ENCODE data around the gene ADORA3.

Gene ADORA3

DNA sequence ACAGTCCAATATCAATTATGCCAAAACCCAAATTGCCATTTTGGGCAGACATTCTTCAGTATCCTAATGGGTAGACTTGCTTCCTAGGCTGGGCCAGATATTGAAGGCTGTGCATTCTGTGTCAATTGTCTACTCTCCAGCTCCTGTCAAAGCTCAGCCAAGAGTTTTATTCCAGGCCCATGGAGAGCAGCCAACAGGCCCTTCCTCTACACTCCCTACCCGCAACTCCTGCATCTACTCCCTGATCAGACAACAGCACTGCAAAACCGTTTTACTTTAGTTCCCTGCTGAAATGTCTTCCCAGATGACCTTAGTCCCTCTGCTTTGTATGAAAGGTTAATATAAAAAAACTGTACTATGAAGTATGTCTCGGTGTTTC is 6.6 kb upstream of the ADORA3 start:
- no peak for DNase-seq (ENCODE audit: low read depth in 2 of 3, low spot score in 1 of 3)

DNA sequence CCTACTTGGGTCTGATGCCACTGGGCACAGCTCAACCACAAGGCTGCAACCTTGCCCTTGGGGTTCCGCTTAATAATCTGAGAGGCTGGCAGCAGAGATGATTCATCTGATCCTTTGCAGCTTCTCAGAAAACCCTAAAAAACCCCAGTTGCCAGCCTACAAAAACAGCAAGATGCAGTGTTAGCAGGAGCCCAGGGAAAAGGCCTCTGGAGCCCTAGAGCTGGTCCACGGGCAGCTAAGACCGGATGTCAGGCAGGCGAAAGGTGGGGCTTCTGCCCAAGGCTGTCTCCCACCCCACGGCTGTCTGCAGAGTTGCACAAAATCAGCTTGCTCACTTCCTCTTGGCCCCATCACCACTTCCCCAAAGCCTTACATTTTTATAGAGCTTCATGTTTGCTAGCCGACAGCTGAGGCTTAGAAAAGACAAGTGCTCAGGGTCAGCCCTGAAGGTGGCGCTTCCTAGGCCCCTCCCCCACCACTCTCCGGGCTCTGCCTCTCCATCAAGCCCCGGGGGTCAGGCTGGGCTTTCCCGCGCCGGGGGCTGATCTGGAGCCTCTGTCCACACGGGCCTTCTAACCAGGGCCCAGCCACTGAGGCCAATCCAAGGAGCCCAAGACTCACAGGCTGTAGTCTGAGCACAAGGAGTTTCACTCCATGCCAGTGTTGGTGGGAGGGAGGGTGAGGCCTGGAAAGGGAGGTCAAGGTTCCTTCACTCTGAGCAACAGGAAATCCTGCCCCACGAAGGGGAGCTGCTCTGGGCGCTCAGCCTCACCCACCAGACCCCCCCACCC is 4.2 kb upstream of the ADORA3 start:
- DNase-seq (ENCODE audit: low read depth in 2 of 3, low spot score in 1 of 3), result peak; percentile 32 to 50 (median 43)

DNA sequence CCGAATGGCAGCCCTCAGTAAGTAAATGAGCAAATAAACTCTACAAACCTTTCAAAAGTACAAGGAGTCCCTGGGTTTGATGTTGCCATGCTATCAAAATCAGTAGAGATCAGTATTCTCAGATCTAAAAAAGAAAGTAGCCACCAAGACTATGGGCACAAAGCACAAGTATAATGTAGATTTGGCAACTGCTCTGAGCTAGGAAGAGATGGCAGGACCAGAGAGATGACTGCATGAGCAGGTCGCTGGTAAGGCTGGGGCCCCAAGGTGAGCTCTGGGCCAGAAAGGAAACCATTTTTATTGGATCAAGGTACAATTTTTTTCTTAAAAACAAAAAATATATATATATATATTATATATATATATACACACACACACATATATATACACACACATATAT is 3.1 kb upstream of the ADORA3 start:
- no peak for DNase-seq (ENCODE audit: low read depth in 2 of 3, low spot score in 1 of 3)

DNA sequence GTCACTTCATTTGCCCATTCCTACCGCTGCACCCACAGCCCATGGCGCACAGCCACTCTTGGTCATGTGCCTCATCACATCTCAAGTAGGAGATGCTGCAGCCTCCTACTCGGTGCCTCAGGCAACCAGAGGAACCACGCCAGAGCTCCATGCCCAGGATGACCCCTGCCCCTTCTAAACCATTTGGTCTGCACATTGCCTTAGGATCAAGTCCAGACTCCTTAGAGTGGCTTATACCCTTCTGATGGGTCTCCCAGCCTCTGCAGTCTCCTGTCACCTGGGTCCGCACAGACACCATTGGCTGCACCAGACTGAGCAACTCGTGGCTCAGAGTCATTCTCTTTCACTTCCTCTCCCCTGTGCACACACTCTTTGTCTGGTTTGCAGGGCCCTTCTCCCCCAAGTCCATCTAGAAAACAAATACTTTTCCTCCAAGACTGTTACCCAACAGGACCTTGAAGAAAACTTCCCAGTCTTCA is 2.2 kb upstream of the ADORA3 start:
- no peak for DNase-seq (ENCODE audit: low read depth in 2 of 3, low spot score in 1 of 3)

DNA sequence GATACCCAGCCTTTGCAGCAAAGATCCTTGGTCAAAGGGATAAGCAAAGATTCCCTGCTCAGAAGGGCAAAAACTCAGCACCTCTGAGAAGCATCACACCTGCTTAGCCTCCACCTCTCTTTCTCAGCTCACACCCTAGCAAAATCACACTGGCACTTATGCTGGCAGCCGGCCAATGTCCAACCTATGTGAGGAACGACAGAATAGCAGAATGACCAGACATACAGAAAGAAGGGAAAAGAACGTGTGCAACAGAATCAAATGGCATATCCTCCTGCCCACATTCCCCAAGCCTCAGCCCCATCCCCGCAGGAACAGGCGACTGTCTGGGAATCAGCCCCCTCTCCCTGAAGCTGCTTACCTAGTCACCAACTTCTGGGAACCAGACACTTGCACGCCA is 664 bp upstream of the ADORA3 start:
- no peak for DNase-seq (ENCODE audit: low read depth in 2 of 3, low spot score in 1 of 3)

DNA sequence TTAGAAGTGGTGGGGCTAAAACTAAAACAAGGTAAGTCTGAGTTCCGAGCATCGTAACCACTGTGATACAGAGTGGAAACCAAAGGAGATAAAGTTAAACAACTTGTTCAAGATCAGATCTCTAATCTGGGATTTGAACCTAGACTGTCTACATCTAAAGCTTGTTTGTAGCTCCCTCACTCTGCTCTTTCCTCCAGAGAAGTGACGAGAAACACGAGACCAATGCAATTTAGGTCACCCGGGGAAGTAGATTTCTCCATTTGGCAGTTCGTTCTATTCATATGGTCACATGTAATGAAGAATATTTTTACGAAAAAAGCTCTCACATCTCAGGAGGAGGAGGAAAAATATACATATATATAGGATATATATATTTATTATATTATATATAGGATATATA is 1.8 kb downstream of the ADORA3 start:
- no peak for DNase-seq (ENCODE audit: low read depth in 2 of 3, low spot score in 1 of 3)

DNA sequence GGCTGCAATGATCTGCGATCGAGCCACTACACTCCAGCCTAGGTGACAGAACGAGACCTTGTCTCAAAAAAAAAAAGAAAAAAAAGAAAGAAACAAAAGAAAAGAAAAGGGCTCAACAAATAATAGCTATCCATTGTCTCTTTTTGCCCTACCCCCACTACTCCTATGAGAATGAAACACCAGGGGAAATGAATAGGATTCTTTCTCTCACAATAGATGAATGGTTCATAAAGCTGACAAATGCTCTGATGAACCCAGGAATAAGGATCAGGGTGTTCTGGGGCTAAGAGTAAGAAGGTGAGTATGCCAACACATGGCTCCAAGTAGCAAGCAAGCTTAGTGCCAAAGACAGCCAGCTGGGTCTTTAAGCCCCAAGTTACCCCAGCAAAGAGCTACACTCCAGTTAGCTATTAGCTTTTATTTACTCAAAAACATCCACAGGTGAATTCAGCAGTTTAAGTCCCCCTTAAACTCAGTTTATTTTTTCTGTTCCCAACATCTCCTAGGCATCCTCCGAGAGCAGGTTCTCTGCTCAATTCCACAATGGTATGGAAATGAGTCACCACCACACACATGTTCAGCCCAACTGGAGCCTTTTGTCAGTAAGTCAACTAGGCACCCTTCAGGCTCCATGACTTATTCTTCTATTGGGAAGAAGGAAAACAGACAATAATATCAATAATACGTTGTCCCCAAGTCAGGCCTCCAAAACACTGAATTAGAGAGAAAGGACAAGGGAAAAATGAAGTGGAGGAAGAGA is 4.2 kb downstream of the ADORA3 start:
- DNase-seq (ENCODE audit: low read depth in 2 of 3, low spot score in 1 of 3), result no peak

DNA sequence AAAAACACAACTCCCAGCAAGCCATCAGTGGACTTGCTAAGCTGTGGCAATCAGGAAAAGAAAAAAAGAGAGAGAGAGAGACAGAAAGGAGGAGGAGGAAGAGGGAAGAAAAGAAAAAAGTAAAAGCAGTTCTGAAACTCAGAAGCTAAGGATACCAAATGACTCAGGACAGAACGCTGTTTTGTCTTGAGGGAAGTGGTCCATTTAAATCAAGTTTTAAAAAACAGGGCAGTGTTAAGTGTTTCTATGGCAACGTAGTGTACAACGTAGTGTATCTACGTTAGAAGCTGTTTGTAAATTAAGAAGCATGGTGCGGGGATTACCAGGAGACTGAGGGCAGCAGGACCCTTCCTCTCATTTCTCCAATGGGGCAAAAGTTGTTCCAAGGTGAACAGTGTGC is 5.8 kb downstream of the ADORA3 start:
- no peak for DNase-seq (ENCODE audit: low read depth in 2 of 3, low spot score in 1 of 3)

DNA sequence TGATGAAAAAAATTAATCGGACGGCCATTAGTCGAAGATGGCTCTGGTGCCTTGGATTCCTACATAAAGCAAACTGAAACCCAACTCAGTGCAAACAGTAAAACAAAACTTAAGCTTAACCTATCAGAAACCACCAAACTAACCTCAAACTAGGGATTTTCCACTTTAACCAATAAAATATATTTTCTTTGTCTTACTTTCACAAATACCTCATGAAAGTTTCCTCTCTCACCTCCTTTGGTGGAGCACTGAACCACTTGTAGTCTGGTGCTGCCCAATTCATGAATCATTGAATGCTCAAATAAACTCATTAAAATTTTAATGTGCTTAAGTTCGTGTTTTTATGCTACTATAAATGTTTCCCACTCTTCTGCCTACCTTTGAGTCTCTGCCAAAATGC is 7.0 kb downstream of the ADORA3 start:
- no peak for DNase-seq (ENCODE audit: low read depth in 2 of 3, low spot score in 1 of 3)

DNA sequence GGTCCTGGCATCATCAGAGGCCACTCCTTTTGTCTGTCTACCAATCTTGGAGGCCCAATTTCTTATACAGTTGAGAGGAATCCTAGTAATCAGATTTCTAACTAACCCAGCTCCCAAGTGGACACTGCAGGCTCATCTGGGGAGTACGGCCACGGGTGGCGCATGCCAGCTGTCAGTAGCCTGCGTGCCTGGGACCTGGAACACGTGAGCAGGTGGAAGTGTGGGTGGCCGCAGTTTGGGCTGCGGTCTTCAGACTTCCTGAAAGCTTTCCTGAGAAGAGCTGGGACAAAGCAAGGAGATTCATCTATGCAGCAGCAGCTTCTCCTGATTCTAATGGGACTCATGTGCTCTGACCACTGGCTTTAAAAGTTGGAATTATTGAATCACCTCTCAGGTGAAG is 12.4 kb downstream of the ADORA3 start:
- no peak for DNase-seq (ENCODE audit: low read depth in 2 of 3, low spot score in 1 of 3)

DNA sequence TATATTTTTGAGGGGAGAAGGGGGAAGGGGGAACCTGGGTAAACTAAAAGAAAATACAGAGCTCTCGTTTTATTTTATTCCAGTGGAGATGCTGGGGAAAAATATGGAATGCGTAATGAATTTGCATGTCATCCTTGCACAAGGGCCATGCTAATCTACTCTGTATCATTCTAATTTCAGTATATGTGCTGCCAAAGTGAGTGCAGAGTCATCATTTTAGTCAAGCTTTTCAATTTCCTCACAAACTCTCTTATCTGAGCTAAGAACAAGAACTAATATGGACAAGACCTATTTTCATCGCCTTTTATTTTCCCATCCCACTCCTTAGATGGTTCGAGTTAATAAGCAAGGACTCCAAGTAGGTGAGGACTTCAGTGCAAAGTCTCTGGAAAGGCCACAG is 13.2 kb downstream of the ADORA3 start:
- no peak for DNase-seq (ENCODE audit: low read depth in 2 of 3, low spot score in 1 of 3)

DNA sequence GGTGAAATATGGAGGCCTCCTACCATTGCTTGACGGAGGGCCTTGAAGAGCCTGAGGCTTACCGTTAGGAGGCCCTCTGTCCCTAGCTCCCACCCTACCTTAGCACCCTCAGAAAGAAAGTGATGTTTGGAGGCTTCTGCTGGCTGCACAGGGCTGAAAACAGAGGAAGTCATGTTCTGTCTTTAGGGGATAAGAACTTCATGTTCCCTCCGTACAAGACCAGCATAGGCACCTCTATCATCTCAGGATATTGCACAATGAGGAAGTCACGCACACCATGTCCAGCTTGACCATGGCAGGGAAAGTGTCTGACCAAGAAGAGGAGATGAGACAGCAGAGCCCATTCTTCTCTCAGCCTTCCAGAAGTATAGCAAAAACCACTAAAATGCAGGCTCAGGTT is 13.8 kb downstream of the ADORA3 start:
- no peak for DNase-seq (ENCODE audit: low read depth in 2 of 3, low spot score in 1 of 3)

DNA sequence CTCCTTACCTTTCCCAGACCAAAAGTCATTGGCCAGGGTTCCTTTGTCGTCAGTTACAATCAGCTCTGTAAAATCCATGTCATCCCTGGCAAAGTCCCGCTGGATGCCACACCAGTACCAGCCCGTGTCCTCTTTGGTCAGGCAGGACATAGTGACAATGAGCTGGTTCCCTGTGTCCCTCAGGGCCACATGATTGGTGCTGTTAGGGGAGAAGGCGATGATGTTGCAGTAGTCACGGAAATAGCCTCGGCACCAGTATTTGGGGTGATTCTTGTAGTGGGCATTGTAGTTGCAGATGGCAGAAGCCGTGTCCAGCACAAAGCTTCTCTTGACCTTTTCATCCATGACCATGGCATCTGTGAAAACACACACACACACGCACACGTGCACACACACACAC is 14.8 kb downstream of the ADORA3 start:
- DNase-seq (ENCODE audit: low read depth in 2 of 3, low spot score in 1 of 3), result no peak

DNA sequence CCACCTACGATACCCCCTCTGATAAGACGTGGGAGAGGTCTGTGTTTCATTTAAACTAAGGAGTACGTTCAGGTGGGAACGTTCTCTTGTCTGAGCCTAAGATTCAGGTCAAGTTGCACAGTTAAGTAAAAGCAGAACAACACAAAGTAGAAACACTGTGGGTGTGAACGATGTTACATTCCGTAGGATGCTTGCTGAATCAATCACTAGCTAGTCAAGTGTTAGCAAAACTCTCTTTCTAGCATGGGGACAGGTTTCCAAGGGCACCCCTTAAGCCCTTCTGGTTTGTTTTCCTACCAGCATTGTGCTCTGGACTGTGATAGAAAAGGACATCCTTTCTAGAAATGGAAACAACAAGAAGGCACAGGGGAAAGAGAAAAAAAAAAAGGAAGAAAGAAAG is 16.3 kb downstream of the ADORA3 start:
- DNase-seq (ENCODE audit: low read depth in 2 of 3, low spot score in 1 of 3), result no peak

DNA sequence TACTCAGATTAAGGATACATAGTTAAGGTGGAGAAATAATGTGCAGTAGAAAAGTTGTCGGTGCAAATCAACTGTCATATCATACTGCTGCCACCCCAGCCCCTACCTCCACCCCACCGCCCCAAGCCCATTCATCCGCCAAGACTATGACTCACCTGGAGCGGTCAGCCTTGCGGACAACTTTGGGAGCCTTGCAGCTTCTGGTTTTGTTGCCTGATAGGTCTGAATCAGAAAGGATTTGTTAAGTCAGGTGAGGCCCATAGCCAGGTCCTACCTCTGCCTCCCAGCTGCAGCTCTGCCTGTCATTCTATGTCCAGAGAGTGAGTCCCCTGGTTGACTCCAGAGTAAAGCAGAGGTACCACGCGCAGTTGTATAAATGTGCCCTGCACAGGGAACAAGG is 17.0 kb downstream of the ADORA3 start:
- no peak for DNase-seq (ENCODE audit: low read depth in 2 of 3, low spot score in 1 of 3)

DNA sequence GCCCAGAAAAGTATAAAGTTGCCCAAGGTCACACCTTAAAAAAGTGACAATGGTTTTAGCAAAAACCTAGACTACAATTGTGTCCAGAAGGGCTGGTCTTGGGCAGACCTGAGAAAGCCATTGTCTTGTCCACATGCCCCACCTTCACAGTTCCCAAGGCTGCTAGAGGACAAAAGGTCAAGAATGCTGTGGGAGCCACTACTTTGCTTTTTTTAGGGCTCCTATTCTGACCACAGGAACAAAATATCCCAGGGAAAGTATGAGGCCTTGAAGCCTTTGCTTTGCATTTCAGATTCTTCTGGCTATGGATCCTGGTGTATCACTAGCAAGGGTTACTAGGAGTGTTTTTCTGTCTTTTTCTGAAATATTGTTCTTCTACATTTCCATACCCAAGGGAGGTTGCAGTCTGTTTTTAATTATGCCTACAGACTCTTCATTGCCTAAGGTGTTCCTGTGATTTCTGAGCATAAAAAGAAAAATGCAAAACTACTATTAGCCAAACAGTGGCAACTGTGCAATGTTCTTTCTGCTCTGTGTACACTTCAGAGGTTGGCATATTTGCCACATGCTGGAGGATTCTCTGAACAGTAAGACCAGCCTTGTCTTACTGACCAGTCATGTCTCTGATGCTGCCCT is 18.9 kb downstream of the ADORA3 start:
- no peak for DNase-seq (ENCODE audit: low read depth in 2 of 3, low spot score in 1 of 3)

DNA sequence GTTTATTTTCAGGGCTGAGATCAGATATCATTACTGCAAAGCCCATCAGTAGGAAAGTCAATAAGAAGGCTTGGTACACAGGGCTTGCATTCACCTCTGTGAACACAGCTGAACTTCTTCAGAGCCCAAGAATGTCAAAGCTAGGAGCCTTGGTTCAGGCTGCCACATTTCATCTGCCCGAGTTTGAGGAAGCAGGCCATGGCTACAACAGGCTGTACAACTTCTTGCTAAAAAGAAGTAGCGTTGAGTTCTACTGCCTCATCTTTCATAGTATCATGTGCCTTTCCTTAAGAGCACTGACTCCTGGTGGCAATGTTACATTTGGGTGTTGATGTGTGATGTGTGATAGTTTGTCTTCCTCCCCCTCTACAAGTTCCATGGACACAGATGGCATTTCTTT is 19.6 kb downstream of the ADORA3 start:
- DNase-seq (ENCODE audit: low read depth in 2 of 3, low spot score in 1 of 3), result no peak

DNA sequence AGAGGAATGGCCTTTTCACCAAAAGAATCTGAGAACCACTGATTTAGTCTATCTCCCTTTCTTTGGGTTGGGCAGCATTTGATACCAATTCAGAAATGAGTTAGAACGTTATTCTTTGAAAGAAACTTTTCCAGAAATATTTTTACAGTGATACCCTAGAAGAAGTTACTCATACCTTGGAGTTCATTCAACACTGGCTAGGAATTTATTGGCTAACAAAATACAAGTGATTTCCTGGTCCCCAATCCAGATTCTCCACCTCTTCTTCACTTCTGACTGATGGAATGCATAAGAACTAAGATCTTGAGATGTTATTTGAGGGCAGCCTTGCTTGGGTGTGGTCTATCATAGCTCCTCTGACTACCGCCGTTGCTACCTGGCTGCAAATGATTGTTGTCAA is 20.3 kb downstream of the ADORA3 start:
- DNase-seq (ENCODE audit: low read depth in 2 of 3, low spot score in 1 of 3), result no peak

DNA sequence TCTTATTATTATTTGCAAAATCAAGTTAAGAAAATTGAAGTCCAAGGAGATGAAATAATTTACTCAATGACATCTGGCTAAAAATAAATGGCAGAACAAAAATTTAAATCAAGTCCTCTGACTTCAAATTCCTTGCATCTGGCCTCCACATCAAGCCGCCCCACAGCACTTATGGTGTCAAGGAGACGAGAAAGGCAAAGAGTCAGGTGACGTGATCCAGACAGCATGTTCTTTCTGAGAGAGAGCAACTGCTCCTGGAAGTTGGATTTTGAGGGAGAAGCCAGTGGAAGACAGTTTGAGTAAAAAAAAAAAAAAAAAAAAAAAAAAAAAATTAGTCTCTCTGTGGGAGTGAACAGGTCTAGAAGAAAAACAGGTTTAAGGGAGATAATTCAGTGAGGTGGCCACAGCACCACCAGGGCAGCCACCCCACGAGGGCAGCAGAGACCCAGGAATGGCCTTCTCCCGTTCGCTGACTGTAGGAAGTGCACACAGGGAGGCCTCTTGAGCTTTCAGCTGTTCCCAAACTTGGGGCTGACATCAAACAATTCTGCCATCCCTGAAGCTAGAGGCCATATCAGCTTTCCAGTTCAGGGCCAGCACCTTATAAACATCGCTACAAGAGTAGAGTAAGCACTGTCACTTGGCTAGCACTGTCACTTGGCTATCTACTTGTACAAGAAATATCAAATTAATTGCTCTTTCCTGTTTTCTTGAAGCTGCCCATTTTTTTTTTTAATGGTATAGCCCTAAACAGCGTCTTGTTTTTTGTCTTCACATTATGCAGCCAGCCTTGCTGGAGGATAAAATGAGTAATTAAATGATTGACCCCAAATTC is 21.8 kb downstream of the ADORA3 start:
- DNase-seq (ENCODE audit: low read depth in 2 of 3, low spot score in 1 of 3), result peak; percentile 42 to 48 (median 45)

DNA sequence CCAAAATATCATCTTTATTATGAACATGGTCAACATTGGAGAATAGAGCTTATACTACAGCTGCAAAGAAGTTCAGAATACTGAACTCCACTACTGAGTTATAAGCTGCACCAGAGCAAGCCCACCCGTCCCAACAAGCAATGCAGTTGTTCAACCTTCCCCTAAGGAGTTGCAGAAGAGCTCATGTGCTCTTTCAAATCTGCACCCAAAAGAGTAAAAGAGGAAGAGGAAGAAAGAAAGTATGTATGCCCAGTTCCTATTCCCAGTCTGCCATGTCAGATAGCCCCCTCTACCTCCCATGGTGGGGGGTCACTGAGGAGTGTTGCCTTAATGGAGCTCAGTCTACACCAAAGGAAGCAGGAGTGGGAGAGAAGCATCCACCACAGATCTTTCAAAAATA is 22.8 kb downstream of the ADORA3 start:
- DNase-seq (ENCODE audit: low read depth in 2 of 3, low spot score in 1 of 3), result no peak

DNA sequence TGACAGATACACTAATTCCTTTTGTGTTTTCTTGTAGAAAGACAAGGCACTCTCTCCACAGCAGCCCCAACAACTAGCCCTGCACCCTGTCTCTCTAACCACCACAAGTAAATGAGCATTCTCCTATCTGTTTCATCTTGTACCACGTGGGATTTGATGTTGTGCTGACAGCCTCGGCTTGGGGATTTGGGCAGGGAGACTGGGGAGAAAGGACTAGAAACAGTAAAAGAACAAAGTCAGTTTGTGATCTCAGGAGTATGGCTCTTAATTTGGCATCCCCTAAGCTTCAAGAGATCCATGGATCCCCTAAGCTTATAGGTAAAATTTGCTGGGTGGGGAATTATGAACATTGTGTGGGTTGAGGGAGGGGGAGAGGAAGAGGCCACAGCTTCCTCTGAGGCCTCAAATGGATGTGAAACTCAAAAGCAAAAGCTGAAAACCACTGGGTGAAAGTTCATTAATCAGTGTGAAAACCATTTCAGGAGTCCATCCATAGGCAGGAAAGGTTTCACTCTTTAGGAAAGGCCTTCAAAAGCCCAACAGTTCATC is 26.6 kb downstream of the ADORA3 start:
- DNase-seq (ENCODE audit: low read depth in 2 of 3, low spot score in 1 of 3), result no peak
